Natural killer cell (primary cell): ENCODE results near the gene MPND. TPM values are rescaled to one million over a fixed set of nuclear protein-coding genes. Genes with fewer than 3 reads are reported as not detected.

Source experiments
- ATAC-seq, 3 donors: fragments of 150-1000 bp in 2 of 3; fragments of 200-7000 bp in 1 of 3; cut with Tn5 transposase; 1 replicate in 1 of 3; 2 replicates in 2 of 3; pipeline ENCODE4 v1.10.0; 2021; ENCODE audit warnings: mild to moderate bottlenecking in 2 of 3, moderate library complexity in 2 of 3
- DNase-seq, 2 donors: peaks; one replicate each; pipeline versions ENCODE4 v3.0.0 to v3.0.0-alpha.2; 2013 to 2021; ENCODE audit warnings: mixed read lengths in 1 of 2
- H3K27ac ChIP-seq: one replicate; pipeline ENCODE4 v1.5.1; 2013; ENCODE audit warnings: mild to moderate bottlenecking, low read length
- H3K27me3 ChIP-seq: one replicate; pipeline ENCODE4 v1.6.1; 2013; ENCODE audit warnings: low read length; ENCODE audit not compliant: control insufficient read depth, insufficient read depth
- H3K36me3 ChIP-seq: one replicate; pipeline ENCODE4 v1.6.1; 2013; ENCODE audit warnings: low read length; ENCODE audit not compliant: control insufficient read depth, insufficient read depth
- H3K4me1 ChIP-seq: one replicate; pipeline ENCODE4 v1.6.1; 2013; ENCODE audit warnings: low read length; ENCODE audit not compliant: control insufficient read depth, insufficient read depth
- H3K4me3 ChIP-seq: one replicate; pipeline ENCODE4 v1.5.1; 2013; ENCODE audit warnings: low read length
- H3K9me3 ChIP-seq: one replicate; pipeline ENCODE4 v1.6.1; 2013; ENCODE audit warnings: low read length; ENCODE audit not compliant: control insufficient read depth, insufficient read depth
- H3K27ac Mint-ChIP-seq, 2 donors: one replicate each; pipeline ENCODE4 v1.8.0; 2022; ENCODE audit warnings: mild to moderate bottlenecking in 2 of 2, mixed read lengths in 2 of 2, moderate library complexity in 1 of 2
- H3K27me3 Mint-ChIP-seq, 2 donors: one replicate each; pipeline ENCODE4 v1.8.0; 2022; ENCODE audit warnings: low read depth in 2 of 2, mixed read lengths in 2 of 2
- H3K36me3 Mint-ChIP-seq: one replicate; pipeline ENCODE4 v1.8.0; 2022; ENCODE audit warnings: mixed read lengths
- H3K4me1 Mint-ChIP-seq, 2 donors: one replicate each; pipeline ENCODE4 v1.8.0; 2022; ENCODE audit warnings: mixed read lengths in 2 of 2
- H3K4me3 Mint-ChIP-seq: one replicate; pipeline ENCODE4 v1.8.0; 2022; ENCODE audit warnings: mild to moderate bottlenecking, moderate library complexity, mixed read lengths
- H3K9me3 Mint-ChIP-seq, 2 donors: one replicate each; pipeline ENCODE4 v1.8.0; 2022; ENCODE audit warnings: mixed read lengths in 2 of 2
- CTCF ChIP-seq: fragments of 200-600 bp; IDR thresholded peaks from one replicate; pipeline ENCODE4 v1.8.0; 2022; ENCODE audit warnings: antibody characterized with exemption
- WGBS: methylation state at CpG from one replicate; pipeline ENCODE4 v1.1.7; 2013; ENCODE audit warnings: missing lambda C conversion rate; ENCODE audit not compliant: insufficient coverage; 5-methylcytosine and 5-hydroxymethylcytosine counted together
- intact Hi-C: fragments of 100-400 bp; cut with micrococcal nuclease; formaldehyde crosslinking; loops from one replicate; pipeline ENCODE4 v1.14.2; 2022
- total RNA-seq, 4 donors: library from RNA; stranded (reverse); fragments of 120-200 nt in 1 of 4; gene quantifications; one replicate each; pipeline versions ENCODE4 v1.2.3 to v1.2.4, GENCODE V29; 2013 to 2022

Gene MPND
- total RNA-seq, 3 donors from 2014 or later (not counting 1 experiment from before 2014, with no cell fraction given): 30.4 to 38.4 (median 31.1) TPM

DNA sequence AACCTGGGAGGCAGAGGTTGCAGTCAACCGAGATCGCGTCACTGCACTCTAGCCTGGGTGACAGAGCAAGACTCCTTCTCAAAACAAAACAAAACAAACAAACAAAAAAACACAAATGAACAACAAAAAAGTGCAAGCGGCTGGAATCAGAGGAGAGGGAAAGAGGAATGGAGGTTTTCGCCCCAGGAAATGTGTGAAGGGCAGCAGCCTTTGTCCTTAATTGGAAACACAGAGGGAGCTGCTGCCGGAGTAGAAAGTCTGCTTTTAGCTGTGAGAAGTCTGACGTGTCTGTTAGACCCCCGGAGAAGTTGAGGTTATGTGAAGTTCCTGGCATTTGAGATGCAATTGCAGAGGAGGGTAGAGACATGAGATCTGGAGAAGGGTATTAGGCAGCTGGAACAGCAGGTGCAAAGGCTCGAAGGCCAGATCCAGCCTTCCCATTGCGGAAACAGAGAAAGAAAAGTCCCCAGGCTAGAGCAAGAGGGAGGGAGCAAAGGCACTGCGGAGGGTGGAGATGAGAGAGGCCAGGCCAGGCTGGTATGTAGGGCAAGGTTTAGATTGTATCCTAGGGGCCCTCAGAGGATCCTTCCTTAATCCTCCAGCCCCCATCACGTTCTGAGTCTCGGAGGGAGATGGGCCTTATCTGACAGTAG is 41.6 kb upstream of the MPND start:
- H3K4me3 ChIP-seq: peak overlapping the region; percentile 31

GRCh38 chr19:4302243-4302640 is 41.1 kb upstream of the MPND start, which contains the start of gene TMIGD2:
Gene TMIGD2, minus strand, starts transcription at chr19:4302389. Its CDS starts 4 bp downstream, at chr19:4302385.
- DNase-seq: peak in 1 of 2 donors; percentile 49
- peak in 1 of 3 donors; percentile 9 for ATAC-seq
- Histone ChIP-seq H3K4me3 (peak within 1 kb of the TSS; percentile 31), H3K27ac (peak within 1 kb of the TSS; percentile 64), H3K27me3 (no peaks in the 10 kb centered on the region), H3K9me3 (no peaks in the 10 kb centered on the region), H3K4me1 (peaks cover 52% of the 10 kb centered on the region), H3K36me3 (no peaks in the 10 kb centered on the region)
- H3K27me3 Mint-ChIP-seq: no peaks in the 10 kb centered on the region
- peaks cover 30 to 55% of the 10 kb centered on the region in 2 donors for H3K4me1 Mint-ChIP-seq
- TF ChIP-seq CTCF: no peak
- H3K9me3 Mint-ChIP-seq: no peaks in the 10 kb centered on the region
- WGBS: 9% methylated on average over 8 of the region's 8 CpGs
- intact Hi-C loops: loop anchor here (5.0 kb wide), 1 partner anchor 35 kb away; no protein-coding TSS in a partner anchor
- H3K36me3 Mint-ChIP-seq: no peaks in the 10 kb centered on the region
- peak within 1 kb of the TSS; percentile 55 for H3K4me3 Mint-ChIP-seq
- H3K27ac Mint-ChIP-seq: peak within 1 kb of the TSS; percentile 80 to 94

More for the DNA sequence above, 41.6 kb upstream of the MPND start:
- Mint-ChIP-seq H3K4me1 (peaks cover 30 to 53% of the 10 kb centered on the region in 2 donors), H3K36me3 (no peaks in the 10 kb centered on the region), H3K4me3 (peak overlapping the region; percentile 55), H3K27me3 (no peaks in the 10 kb centered on the region), H3K9me3 (no peaks in the 10 kb centered on the region), H3K27ac (peak overlapping the region; percentile 80 to 94)
- Histone ChIP-seq H3K27me3 (no peaks in the 10 kb centered on the region), H3K9me3 (no peaks in the 10 kb centered on the region), H3K27ac (peak overlapping the region; percentile 64), H3K4me1 (peaks cover 52% of the 10 kb centered on the region), H3K36me3 (no peaks in the 10 kb centered on the region)
- intact Hi-C loops: loop anchor here (5.0 kb wide), 1 partner anchor 34 kb away; no protein-coding TSS in a partner anchor
- DNase-seq (peak in 1 of 2 donors; percentile 38), ATAC-seq (no peak)
- WGBS: 30% methylated on average over 11 of the region's 13 CpGs
- no peak for TF ChIP-seq CTCF

GRCh38 chr19:4303819-4304537 is 39.4 kb upstream of the MPND start:
- H3K27me3 Mint-ChIP-seq: no peaks in the 10 kb centered on the region
- peak overlapping the region; percentile 1 for H3K4me3 ChIP-seq
- ATAC-seq (peak; percentile 64 to 75 (median 65)), DNase-seq (no peak)
- 29% methylated on average over 18 of the region's 18 CpGs for WGBS
- no peaks in the 10 kb centered on the region for H3K9me3 ChIP-seq
- no peak for TF ChIP-seq CTCF
- peaks cover 48% of the 10 kb centered on the region for H3K4me1 ChIP-seq
- H3K27ac Mint-ChIP-seq: peak overlapping the region; percentile 80 to 94
- H3K4me3 Mint-ChIP-seq: peak overlapping the region; percentile 86
- H3K36me3 Mint-ChIP-seq: no peaks in the 10 kb centered on the region
- peaks cover 25 to 50% of the 10 kb centered on the region in 2 donors for H3K4me1 Mint-ChIP-seq
- peaks cover 2% of the 10 kb centered on the region for H3K36me3 ChIP-seq
- H3K9me3 Mint-ChIP-seq: no peaks in the 10 kb centered on the region
- H3K27me3 ChIP-seq: no peaks in the 10 kb centered on the region
- intact Hi-C loops: loop anchor here (5.0 kb wide), 1 partner anchor 37 kb away; no protein-coding TSS in a partner anchor
- H3K27ac ChIP-seq: peak overlapping the region; percentile 92
